ENCODE measurements around the gene MATN4. TPM values are rescaled to one million over a fixed set of nuclear protein-coding genes. Genes with fewer than 3 reads are reported as not detected.

The MATN4 gene
- total RNA-seq, 1 experiment from 2014 or later, result 0.17 TPM

GRCh38 chr20:45341939-45342854, 34.1 kb upstream of the MATN4 start:
- peak; percentile 80 for DNase-seq
- Mint-ChIP-seq H3K4me3 (ENCODE audit: low read depth, unreplicated experiment) (peak overlapping the region; percentile 95), H3K4me1 (ENCODE audit: low read depth, unreplicated experiment) (peaks cover 90% of the 10 kb centered on the region), H3K9me3 (ENCODE audit: low read depth, unreplicated experiment) (no peaks in the 10 kb centered on the region), H3K27ac (ENCODE audit: unreplicated experiment) (peak overlapping the region; percentile 99), H3K36me3 (ENCODE audit: insufficient read depth, unreplicated experiment) (peaks cover 98% of the 10 kb centered on the region), H3K27me3 (ENCODE audit: unreplicated experiment) (no peaks in the 10 kb centered on the region)
- no TSS peak for BruUV-seq (replicated peaks)
- CTCF ChIA-PET, result interaction anchor here (0.5 to 6.0 kb wide), 10 partner anchors 11 to 988 kb away, joined by 3 to 57 read pairs (median 5); partner anchors contain the start of gene SYS1
- no peak for TF ChIP-seq CTCF (IDR thresholded peaks at IDR 0.05; ENCODE audit: unreplicated experiment)
- intact Hi-C loops (cut with micrococcal nuclease; ENCODE audit: unreplicated experiment), result no loop called here

- peaks cover 98% of the 10 kb centered on the region for H3K36me3 Mint-ChIP-seq (ENCODE audit: insufficient read depth, unreplicated experiment)
- no peaks in the 10 kb centered on the region for H3K27me3 Mint-ChIP-seq (ENCODE audit: unreplicated experiment)
- CTCF ChIA-PET, result interaction anchor here (0.7 to 6.0 kb wide), 5 partner anchors 14 to 95 kb away, joined by 4 to 57 read pairs (median 5); partner anchors contain the start of gene SYS1
- no peak for DNase-seq
- H3K9me3 Mint-ChIP-seq (ENCODE audit: low read depth, unreplicated experiment), result no peaks in the 10 kb centered on the region
- intact Hi-C loops (cut with micrococcal nuclease; ENCODE audit: unreplicated experiment), result no loop called here
- peak overlapping the region; percentile 95 for H3K4me3 Mint-ChIP-seq (ENCODE audit: low read depth, unreplicated experiment)
- no TSS peak for BruUV-seq (replicated peaks)
- H3K4me1 Mint-ChIP-seq (ENCODE audit: low read depth, unreplicated experiment), result peaks cover 93% of the 10 kb centered on the region
- peak overlapping the region; percentile 99 for H3K27ac Mint-ChIP-seq (ENCODE audit: unreplicated experiment)
- no peak for TF ChIP-seq CTCF (IDR thresholded peaks at IDR 0.05; ENCODE audit: unreplicated experiment)
Observed at GRCh38 chr20:45341579-45341938, 33.5 kb upstream of the MATN4 start.

GRCh38 chr20:45340951-45341350, 32.9 kb upstream of the MATN4 start:
- Mint-ChIP-seq H3K27me3 (ENCODE audit: unreplicated experiment) (no peaks in the 10 kb centered on the region), H3K36me3 (ENCODE audit: insufficient read depth, unreplicated experiment) (peaks cover 96% of the 10 kb centered on the region), H3K27ac (ENCODE audit: unreplicated experiment) (peak overlapping the region; percentile 99), H3K9me3 (ENCODE audit: low read depth, unreplicated experiment) (no peaks in the 10 kb centered on the region), H3K4me1 (ENCODE audit: low read depth, unreplicated experiment) (peaks cover 93% of the 10 kb centered on the region), H3K4me3 (ENCODE audit: low read depth, unreplicated experiment) (peak overlapping the region; percentile 95)
- intact Hi-C loops (cut with micrococcal nuclease; ENCODE audit: unreplicated experiment), result no loop called here
- CTCF ChIA-PET, result interaction anchor here (2.2 to 6.0 kb wide), 3 partner anchors 15 to 20 kb away, joined by 5 to 57 read pairs (median 19); partner anchors contain the start of gene SYS1
- TF ChIP-seq CTCF (IDR thresholded peaks at IDR 0.05; ENCODE audit: unreplicated experiment), result no peak
- DNase-seq, result no peak
- no TSS peak for BruUV-seq (replicated peaks)

- no peaks in the 10 kb centered on the region for H3K9me3 Mint-ChIP-seq (ENCODE audit: low read depth, unreplicated experiment)
- peaks cover 96% of the 10 kb centered on the region for H3K36me3 Mint-ChIP-seq (ENCODE audit: insufficient read depth, unreplicated experiment)
- intact Hi-C loops (cut with micrococcal nuclease; ENCODE audit: unreplicated experiment), result no loop called here
- peak overlapping the region; percentile 95 for H3K4me3 Mint-ChIP-seq (ENCODE audit: low read depth, unreplicated experiment)
- no peak for TF ChIP-seq CTCF (IDR thresholded peaks at IDR 0.05; ENCODE audit: unreplicated experiment)
- H3K27ac Mint-ChIP-seq (ENCODE audit: unreplicated experiment), result peak overlapping the region; percentile 99
- no peak for DNase-seq
- no peaks in the 10 kb centered on the region for H3K27me3 Mint-ChIP-seq (ENCODE audit: unreplicated experiment)
- BruUV-seq (replicated peaks), result no TSS peak
- peaks cover 92% of the 10 kb centered on the region for H3K4me1 Mint-ChIP-seq (ENCODE audit: low read depth, unreplicated experiment)
- CTCF ChIA-PET, result interaction anchor here (2.2 to 6.0 kb wide), 3 partner anchors 16 to 21 kb away, joined by 5 to 57 read pairs (median 19); partner anchors contain the start of gene SYS1
Observed at GRCh38 chr20:45340236-45340847, 32.2 kb upstream of the MATN4 start.

Data from Calu3 (cell line).